OCI-LY7 (cell line): ENCODE data around the gene PAPLN. TPM values are rescaled to one million over a fixed set of nuclear protein-coding genes. Genes with fewer than 3 reads are reported as not detected.
A peak's percentile ranks its signal among the peaks of the same experiment; 100 is the strongest.

Experiments
- BruUV-seq: library from RNA; stranded (reverse); fragments of 400-500 nt; replicated peaks from 2 replicates; lab custom pipeline; 2021; lab: Mats Ljungman, UMichigan
- CTCF ChIA-PET: fragments of 300-600 bp; sonication (Branson Sonifier 250); formaldehyde crosslinking; loops from one replicate; lab custom pipeline; 2022; ENCODE audit warnings: antibody characterized with exemption; ENCODE audit not compliant: unreplicated experiment; lab: Charles Lee
- POLR2A ChIA-PET: fragments of 300-600 bp; sonication (Branson Sonifier 250); formaldehyde crosslinking; loops from one replicate; lab custom pipeline; 2022; ENCODE audit warnings: antibody characterized with exemption; lab: Charles Lee
- DNase-seq: peaks from one replicate; pipeline ENCODE4 v3.0.0-alpha.2; 2015; ENCODE audit warnings: low spot score
- H2AFZ ChIP-seq: fragments of 200-600 bp; sonication (generic), shearing (Covaris generic); 2 replicates; pipeline ENCODE4 v1.6.1; 2014; ENCODE audit warnings: mild to moderate bottlenecking, antibody characterized with exemption, low read length, moderate library complexity
- H3K27ac ChIP-seq: fragments of 200-600 bp; sonication (generic); 2 replicates; pipeline ENCODE4 v1.5.1; 2014; ENCODE audit warnings: mixed run types, low read depth, mild to moderate bottlenecking, moderate library complexity, low read length, inconsistent platforms; ENCODE audit not compliant: poor library complexity, severe bottlenecking
- H3K36me3 ChIP-seq: fragments of 200-600 bp; sonication (generic); 2 replicates; pipeline ENCODE4 v1.6.1; 2014; ENCODE audit warnings: mild to moderate bottlenecking, antibody characterized with exemption, low read length, moderate library complexity, mixed read lengths; ENCODE audit not compliant: insufficient read depth
- H3K4me1 ChIP-seq: fragments of 200-600 bp; sonication (generic); 2 replicates; pipeline ENCODE4 v1.5.1; 2014; ENCODE audit warnings: mild to moderate bottlenecking, low read length; ENCODE audit not compliant: insufficient read depth, poor library complexity, severe bottlenecking
- H3K4me2 ChIP-seq: fragments of 200-600 bp; sonication (generic); 2 replicates; pipeline ENCODE4 v1.6.1; 2014; ENCODE audit warnings: mild to moderate bottlenecking, low read length
- H3K4me3 ChIP-seq: fragments of 200-600 bp; sonication (generic); 2 replicates; pipeline ENCODE4 v1.5.1; 2014; ENCODE audit warnings: mild to moderate bottlenecking, low read depth, low read length; ENCODE audit not compliant: poor library complexity, severe bottlenecking
- H3K79me2 ChIP-seq: fragments of 200-600 bp; sonication (generic); 2 replicates; pipeline ENCODE4 v1.6.1; 2016; ENCODE audit warnings: low read depth, mild to moderate bottlenecking, low read length, moderate library complexity, mixed read lengths; ENCODE audit not compliant: insufficient read depth
- H3K9me2 ChIP-seq: fragments of 200-600 bp; sonication (generic); 2 replicates; pipeline ENCODE4 v1.6.1; 2016; ENCODE audit warnings: mild to moderate bottlenecking, low read length, mixed read lengths; ENCODE audit not compliant: insufficient read depth
- H3K9me3 ChIP-seq: fragments of 200-600 bp; sonication (generic); 2 replicates; pipeline ENCODE4 v1.6.1; 2014; ENCODE audit warnings: mild to moderate bottlenecking, mixed run types, low read length, mixed read lengths
- H4K20me1 ChIP-seq: fragments of 200-600 bp; sonication (generic); 2 replicates; pipeline ENCODE4 v1.6.1; 2014; ENCODE audit warnings: mild to moderate bottlenecking, antibody characterized with exemption, low read length, moderate library complexity, mixed read lengths; ENCODE audit not compliant: insufficient read depth
- CTCF ChIP-seq: fragments of 200-600 bp; sonication (generic); conservative IDR thresholded peaks from 2 replicates; pipeline ENCODE4 v1.5.1; 2014; ENCODE audit warnings: mild to moderate bottlenecking, antibody characterized with exemption, low read length, moderate library complexity, mixed read lengths
- EZH2phosphoT487 ChIP-seq: fragments of 200-600 bp; sonication (generic); IDR thresholded peaks from 2 replicates; pipeline ENCODE4 v1.6.1; 2018; ENCODE audit warnings: low read depth, borderline replicate concordance, mild to moderate bottlenecking, mixed run types, antibody characterized with exemption, low read length, moderate library complexity, mixed read lengths
- intact Hi-C: fragments of 100-400 bp; cut with micrococcal nuclease; formaldehyde crosslinking; loops from one replicate; pipeline ENCODE4 v1.10.0; 2022; ENCODE audit not compliant: unreplicated experiment
- total RNA-seq, 2 experiments: library from RNA; depleted of rRNA in 1 of 2; stranded (reverse); fragments of >200 nt in 1 of 2; shearing (Covaris generic) in 1 of 2; gene quantifications; 2 replicates each; pipeline ENCODE4 v1.2.3, GENCODE V29; 2014 to 2022

Gene PAPLN
- total RNA-seq, 2 experiments from 2014 or later, result 4.0 to 9.0 TPM

GRCh38 chr14:73276836-73277235 lies 39.5 kb downstream of the PAPLN start:
- Histone ChIP-seq H3K4me1 (peaks cover 18% of the 10 kb centered on the region), H4K20me1 (no peaks in the 10 kb centered on the region), H2AFZ (no peak overlapping the region), H3K79me2 (no peaks in the 10 kb centered on the region), H3K4me2 (no peak overlapping the region), H3K9me2 (no peaks in the 10 kb centered on the region), H3K4me3 (no peak overlapping the region), H3K36me3 (peaks cover 20% of the 10 kb centered on the region), H3K27ac (no peak overlapping the region), H3K9me3 (no peaks in the 10 kb centered on the region)
- DNase-seq, result no peak
- intact Hi-C loops, result no loop called here
- ChIA-PET CTCF (no interaction called here), POLR2A (no interaction called here)
- TF ChIP-seq EZH2phosphoT487 (no peak), CTCF (no peak)
- no TSS peak for BruUV-seq

- DNase-seq, result no peak
- no peak overlapping the region for H3K4me2 ChIP-seq
- H2AFZ ChIP-seq, result no peak overlapping the region
- H4K20me1 ChIP-seq, result no peaks in the 10 kb centered on the region
- no peaks in the 10 kb centered on the region for H3K9me2 ChIP-seq
- no peaks in the 10 kb centered on the region for H3K9me3 ChIP-seq
- intact Hi-C loops, result no loop called here
- H3K79me2 ChIP-seq, result no peaks in the 10 kb centered on the region
- no TSS peak for BruUV-seq
- H3K4me1 ChIP-seq, result peaks cover 18% of the 10 kb centered on the region
- no peak for TF ChIP-seq CTCF
- TF ChIP-seq EZH2phosphoT487, result no peak
- no peak overlapping the region for H3K27ac ChIP-seq
- POLR2A ChIA-PET, result no interaction called here
- no peak overlapping the region for H3K4me3 ChIP-seq
- CTCF ChIA-PET, result no interaction called here
- peaks cover 25% of the 10 kb centered on the region for H3K36me3 ChIP-seq
Observed at GRCh38 chr14:73277376-73277775, 40.1 kb downstream of the PAPLN start.

GRCh38 chr14:73280903-73281302 lies 43.6 kb downstream of the PAPLN start:
- no peak for DNase-seq
- Histone ChIP-seq H3K9me2 (no peaks in the 10 kb centered on the region), H3K36me3 (peaks cover 43% of the 10 kb centered on the region; the same call in 1 of the 2 replicates), H2AFZ (no peak overlapping the region), H3K9me3 (no peaks in the 10 kb centered on the region), H3K79me2 (no peaks in the 10 kb centered on the region), H3K4me1 (no peaks in the 10 kb centered on the region), H3K4me2 (no peak overlapping the region), H3K27ac (no peak overlapping the region), H3K4me3 (no peak overlapping the region), H4K20me1 (no peaks in the 10 kb centered on the region)
- ChIA-PET POLR2A (interaction anchor here (0.7 kb wide), 1 partner anchor 482 kb away, joined by 3 read pairs; no protein-coding TSS in a partner anchor), CTCF (no interaction called here)
- intact Hi-C loops, result loop anchor here (5.0 kb wide), 1 partner anchor 109 kb away; no protein-coding TSS in a partner anchor
- BruUV-seq, result no TSS peak
- TF ChIP-seq EZH2phosphoT487 (no peak), CTCF (peak; percentile 30; the same call in 1 of the 2 replicates)
